Peyer's patch (tissue), 4 donors: ENCODE results near the gene WDHD1. TPM values are rescaled to one million over a fixed set of nuclear protein-coding genes. Genes with fewer than 3 reads are reported as not detected.

Experiments used
- DNase-seq, 3 donors: peaks; one replicate each; pipeline ENCODE4 v3.0.0-alpha.2; 2017 to 2019
- H3K27ac ChIP-seq, 4 donors: fragments of 200-600 bp; sonication (generic); one replicate each; pipeline ENCODE4 v1.5.1; 2016 to 2019
- H3K27me3 ChIP-seq, 2 donors: fragments of 200-600 bp; sonication (generic); one replicate each; pipeline ENCODE4 v1.5.1; 2019
- H3K36me3 ChIP-seq, 3 donors: fragments of 200-600 bp; sonication (generic); one replicate each; pipeline ENCODE4 v1.5.1; 2016 to 2019
- H3K4me1 ChIP-seq, 4 donors: fragments of 200-600 bp; sonication (generic); one replicate each; pipeline ENCODE4 v1.5.1; 2016 to 2019
- H3K4me3 ChIP-seq, 4 donors: fragments of 200-600 bp; sonication (generic); 1 replicate in 3 of 4; 2 replicates in 1 of 4; pipeline ENCODE4 v1.5.1; 2016 to 2019; ENCODE audit warnings: mild to moderate bottlenecking in 1 of 4
- H3K9me3 ChIP-seq, 4 donors: fragments of 200-600 bp; sonication (generic); one replicate each; pipeline ENCODE4 v1.5.1; 2016 to 2019; ENCODE audit warnings: mild to moderate bottlenecking in 1 of 4
- POLR2A ChIP-seq, 2 donors: fragments of 450-650 bp; IDR thresholded peaks; one replicate each; pipeline ENCODE4 v1.5.1; 2017; ENCODE audit warnings: antibody characterized with exemption in 2 of 2, mild to moderate bottlenecking in 2 of 2, moderate library complexity in 2 of 2
- total RNA-seq, 4 donors: library from RNA; depleted of rRNA; stranded (reverse); fragments of >200 nt; gene quantifications; one replicate each; pipeline ENCODE4 v1.1.0, GENCODE V29; 2016
- TF ChIP-seq, protein P1 (sequence below), 6 experiments: fragments of 450-650 bp in 4 of 6; fragments of 200-600 bp in 2 of 6; sonication (generic) in 1 of 6; IDR thresholded peaks; one replicate each; pipeline ENCODE4 v1.5.1; 2017 to 2019; ENCODE audit warnings: antibody characterized with exemption in 6 of 6, mild to moderate bottlenecking in 3 of 6, moderate library complexity in 1 of 6

WDHD1 gene
- total RNA-seq, 4 donors from 2014 or later = 0.70 to 2.5 (median 1.0) TPM

DNA sequence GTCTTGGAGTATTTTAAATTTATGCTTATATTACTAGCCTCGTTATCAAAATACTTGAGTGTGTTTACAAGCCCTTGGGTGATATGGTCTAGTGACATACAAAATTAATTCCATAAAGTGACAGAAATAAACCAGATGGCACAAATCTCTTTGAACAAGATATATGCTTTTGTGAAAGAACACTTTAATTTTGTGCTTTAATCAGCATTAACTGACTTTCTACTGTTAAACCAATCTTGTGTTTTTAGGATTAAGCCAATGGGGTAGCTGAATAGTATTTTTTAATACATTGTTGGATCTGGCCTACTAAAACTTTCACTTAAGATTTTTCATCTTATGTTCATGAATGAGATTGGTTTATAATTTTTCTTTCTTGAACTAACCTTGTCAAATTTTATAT is 93.9 kb downstream of the WDHD1 start:
- no peak overlapping the region for H3K4me3 ChIP-seq
- TF ChIP-seq, protein P1, sequence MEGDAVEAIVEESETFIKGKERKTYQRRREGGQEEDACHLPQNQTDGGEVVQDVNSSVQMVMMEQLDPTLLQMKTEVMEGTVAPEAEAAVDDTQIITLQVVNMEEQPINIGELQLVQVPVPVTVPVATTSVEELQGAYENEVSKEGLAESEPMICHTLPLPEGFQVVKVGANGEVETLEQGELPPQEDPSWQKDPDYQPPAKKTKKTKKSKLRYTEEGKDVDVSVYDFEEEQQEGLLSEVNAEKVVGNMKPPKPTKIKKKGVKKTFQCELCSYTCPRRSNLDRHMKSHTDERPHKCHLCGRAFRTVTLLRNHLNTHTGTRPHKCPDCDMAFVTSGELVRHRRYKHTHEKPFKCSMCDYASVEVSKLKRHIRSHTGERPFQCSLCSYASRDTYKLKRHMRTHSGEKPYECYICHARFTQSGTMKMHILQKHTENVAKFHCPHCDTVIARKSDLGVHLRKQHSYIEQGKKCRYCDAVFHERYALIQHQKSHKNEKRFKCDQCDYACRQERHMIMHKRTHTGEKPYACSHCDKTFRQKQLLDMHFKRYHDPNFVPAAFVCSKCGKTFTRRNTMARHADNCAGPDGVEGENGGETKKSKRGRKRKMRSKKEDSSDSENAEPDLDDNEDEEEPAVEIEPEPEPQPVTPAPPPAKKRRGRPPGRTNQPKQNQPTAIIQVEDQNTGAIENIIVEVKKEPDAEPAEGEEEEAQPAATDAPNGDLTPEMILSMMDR (IDR thresholded peaks at IDR 0.05) = no peak
- no peak for TF ChIP-seq POLR2A (IDR thresholded peaks at IDR 0.05)
- H3K4me1 ChIP-seq = no peaks in the 10 kb centered on the region

DNA sequence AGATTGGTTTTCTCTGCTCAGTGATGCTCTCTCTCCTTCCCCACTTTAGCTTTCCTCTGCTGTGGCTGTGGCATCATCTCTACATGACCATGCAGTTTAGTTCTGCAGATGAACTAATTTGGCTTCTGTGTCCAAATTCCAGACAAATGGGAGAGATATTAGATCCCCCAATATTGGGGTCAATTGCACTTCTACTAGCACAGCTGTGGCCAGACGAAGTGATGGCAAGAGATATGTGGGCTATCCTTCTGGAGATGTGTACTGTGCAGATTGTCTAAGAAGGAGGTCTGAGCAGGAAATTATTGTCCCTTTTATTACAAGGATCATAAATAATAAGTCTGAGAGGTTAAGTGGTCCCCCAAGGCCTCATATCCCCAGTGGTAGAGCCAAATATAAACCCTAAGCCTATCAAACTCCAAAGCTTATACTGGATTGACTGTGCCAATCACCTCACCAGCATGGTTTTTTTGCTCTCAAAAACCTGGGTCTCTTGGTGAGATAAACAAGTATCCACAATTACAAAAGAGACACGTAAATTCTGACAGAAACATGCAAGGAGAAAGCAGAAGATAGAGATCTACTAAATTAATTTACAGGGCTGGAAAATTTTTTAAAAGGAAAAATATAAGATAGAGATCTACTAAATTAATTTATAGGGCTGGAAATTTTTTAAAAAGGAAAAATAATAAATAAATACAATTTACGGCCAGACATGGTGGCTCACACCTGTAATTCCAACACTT is 95.1 kb downstream of the WDHD1 start:
- H3K9me3 ChIP-seq = no peaks in the 10 kb centered on the region
- H3K4me1 ChIP-seq = no peaks in the 10 kb centered on the region
- no peaks in the 10 kb centered on the region for H3K27me3 ChIP-seq
- H3K27ac ChIP-seq = no peak overlapping the region
- no peak for TF ChIP-seq POLR2A (IDR thresholded peaks at IDR 0.05)
- TF ChIP-seq, protein P1 (IDR thresholded peaks at IDR 0.05) = no peak
- DNase-seq = no peak
- no peaks in the 10 kb centered on the region for H3K36me3 ChIP-seq
- H3K4me3 ChIP-seq = no peak overlapping the region

More for the DNA sequence above, 93.9 kb downstream of the WDHD1 start:
- Histone ChIP-seq H3K27ac (no peak overlapping the region), H3K36me3 (no peaks in the 10 kb centered on the region), H3K9me3 (no peaks in the 10 kb centered on the region), H3K27me3 (no peaks in the 10 kb centered on the region)
- DNase-seq = no peak

GRCh38 chr14:54931101-54931500 is 95.8 kb downstream of the WDHD1 start:
- H3K4me3 ChIP-seq = no peak overlapping the region
- H3K4me1 ChIP-seq = no peaks in the 10 kb centered on the region
- H3K27ac ChIP-seq = no peak overlapping the region
- no peak for TF ChIP-seq POLR2A (IDR thresholded peaks at IDR 0.05)
- TF ChIP-seq, protein P1 (IDR thresholded peaks at IDR 0.05) = no peak
- H3K27me3 ChIP-seq = no peaks in the 10 kb centered on the region
- H3K9me3 ChIP-seq = no peaks in the 10 kb centered on the region
- DNase-seq = no peak
- H3K36me3 ChIP-seq = no peaks in the 10 kb centered on the region

GRCh38 chr14:54929556-54929955 is 97.3 kb downstream of the WDHD1 start:
- H3K4me3 ChIP-seq = no peak overlapping the region
- DNase-seq = no peak
- H3K36me3 ChIP-seq = no peaks in the 10 kb centered on the region
- TF ChIP-seq POLR2A (IDR thresholded peaks at IDR 0.05) = no peak
- TF ChIP-seq, protein P1 (IDR thresholded peaks at IDR 0.05) = no peak
- H3K27ac ChIP-seq = no peak overlapping the region
- H3K4me1 ChIP-seq = no peaks in the 10 kb centered on the region
- no peaks in the 10 kb centered on the region for H3K27me3 ChIP-seq
- H3K9me3 ChIP-seq = no peaks in the 10 kb centered on the region

- Histone ChIP-seq H3K4me3 (no peak overlapping the region), H3K27ac (no peak overlapping the region), H3K4me1 (no peaks in the 10 kb centered on the region), H3K9me3 (no peaks in the 10 kb centered on the region), H3K36me3 (no peaks in the 10 kb centered on the region), H3K27me3 (no peaks in the 10 kb centered on the region)
- DNase-seq = no peak
- TF ChIP-seq POLR2A (IDR thresholded peaks at IDR 0.05) = no peak
- TF ChIP-seq, protein P1 (IDR thresholded peaks at IDR 0.05) = no peak
Observed at GRCh38 chr14:54928216-54928615, 98.7 kb downstream of the WDHD1 start.
